ENCODE results near the gene S1PR4.
"Not testable (repeated sequence)": the region's sequence is repeated elsewhere in the genome, so short reads cannot be mapped to it uniquely, and the experiment has no call there.

S1PR4 gene

DNA sequence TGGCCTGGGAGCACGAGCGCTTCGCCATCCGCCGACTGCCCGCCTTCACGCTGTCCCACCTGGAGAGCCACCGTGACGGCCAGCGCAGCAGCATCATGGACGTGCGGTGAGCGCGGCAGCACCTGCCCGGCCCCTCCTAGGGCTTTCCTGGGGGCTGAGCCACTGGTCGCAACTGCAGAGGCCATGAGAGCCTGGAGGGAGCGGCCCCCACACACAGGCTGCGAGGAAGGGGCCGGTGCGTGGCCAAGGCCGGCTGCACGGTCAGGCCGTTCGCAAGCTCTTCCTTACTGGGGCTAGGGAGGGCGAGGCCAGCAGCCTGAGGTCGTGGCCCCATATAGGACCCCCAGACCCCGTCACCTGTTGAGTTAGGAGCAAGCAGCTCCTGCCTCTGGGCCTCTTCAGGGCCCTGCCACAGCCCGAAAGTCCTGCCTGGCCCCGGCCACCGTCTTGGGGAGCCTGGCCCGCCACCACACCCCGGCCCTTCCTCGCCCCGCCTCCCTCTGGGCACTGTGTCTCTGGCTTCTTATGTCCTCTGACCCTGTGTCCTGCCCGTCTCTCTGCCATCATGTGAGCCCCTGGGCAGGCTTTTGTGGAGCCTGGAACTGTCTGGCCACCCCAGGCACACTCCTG, 26.2 kb downstream of the S1PR4 start:
- Histone ChIP-seq H3K4me3 (ENCODE audit: low read length) (no peak overlapping the region), H3K27ac (ENCODE audit: low read length) (no peak overlapping the region), H3K27me3 (ENCODE audit: insufficient read depth, low read length) (no peaks in the 10 kb centered on the region), H3K9me3 (ENCODE audit: insufficient read depth, low read depth, low read length) (no peaks in the 10 kb centered on the region), H3K4me1 (ENCODE audit: insufficient read depth, low read length) (no peaks in the 10 kb centered on the region), H3K9ac (ENCODE audit: low read depth, low read length) (no peak overlapping the region), H3K36me3 (ENCODE audit: insufficient read depth, low read depth, low read length) (peaks cover 25% of the 10 kb centered on the region)

DNA sequence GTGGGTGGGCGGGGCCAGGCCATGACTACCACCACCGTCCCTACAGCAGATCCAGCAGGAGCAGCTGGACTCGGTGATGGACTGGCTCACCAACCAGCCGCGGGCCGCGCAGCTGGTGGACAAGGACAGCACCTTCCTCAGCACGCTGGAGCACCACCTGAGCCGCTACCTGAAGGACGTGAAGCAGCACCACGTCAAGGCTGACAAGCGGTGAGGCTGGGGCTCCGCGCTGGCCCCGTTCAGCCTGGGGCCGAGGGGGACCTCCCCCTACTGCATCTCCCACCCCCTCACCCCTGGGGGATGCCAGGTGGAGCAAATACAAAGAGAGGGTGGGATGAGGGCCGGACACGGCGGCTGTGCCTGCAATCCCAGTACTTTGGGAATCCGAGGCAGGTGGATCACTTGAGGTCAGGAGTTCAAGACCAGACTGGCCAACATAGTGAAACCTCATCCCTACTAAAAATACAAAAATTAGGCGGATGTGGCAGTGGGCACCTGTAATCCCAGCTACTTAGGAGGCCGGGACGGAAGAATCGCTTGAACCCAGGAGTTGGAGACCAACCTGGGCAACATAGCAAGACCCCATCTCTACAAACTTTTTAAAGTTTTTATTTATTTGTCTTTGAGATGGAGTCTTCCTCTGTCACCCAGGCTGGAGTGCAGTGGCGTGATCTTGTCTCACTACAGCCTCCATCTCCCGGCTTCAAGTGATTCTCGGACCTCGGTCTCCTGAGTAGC, 27.8 kb downstream of the S1PR4 start:
- Histone ChIP-seq H3K4me3 (ENCODE audit: low read length) (no peak overlapping the region), H3K36me3 (ENCODE audit: insufficient read depth, low read depth, low read length) (peaks cover 20% of the 10 kb centered on the region), H3K9ac (ENCODE audit: low read depth, low read length) (no peak overlapping the region), H3K27me3 (ENCODE audit: insufficient read depth, low read length) (no peaks in the 10 kb centered on the region), H3K27ac (ENCODE audit: low read length) (no peak overlapping the region), H3K4me1 (ENCODE audit: insufficient read depth, low read length) (peaks cover 3% of the 10 kb centered on the region; the same call in 1 of the 2 replicates), H3K9me3 (ENCODE audit: insufficient read depth, low read depth, low read length) (no peaks in the 10 kb centered on the region)

DNA sequence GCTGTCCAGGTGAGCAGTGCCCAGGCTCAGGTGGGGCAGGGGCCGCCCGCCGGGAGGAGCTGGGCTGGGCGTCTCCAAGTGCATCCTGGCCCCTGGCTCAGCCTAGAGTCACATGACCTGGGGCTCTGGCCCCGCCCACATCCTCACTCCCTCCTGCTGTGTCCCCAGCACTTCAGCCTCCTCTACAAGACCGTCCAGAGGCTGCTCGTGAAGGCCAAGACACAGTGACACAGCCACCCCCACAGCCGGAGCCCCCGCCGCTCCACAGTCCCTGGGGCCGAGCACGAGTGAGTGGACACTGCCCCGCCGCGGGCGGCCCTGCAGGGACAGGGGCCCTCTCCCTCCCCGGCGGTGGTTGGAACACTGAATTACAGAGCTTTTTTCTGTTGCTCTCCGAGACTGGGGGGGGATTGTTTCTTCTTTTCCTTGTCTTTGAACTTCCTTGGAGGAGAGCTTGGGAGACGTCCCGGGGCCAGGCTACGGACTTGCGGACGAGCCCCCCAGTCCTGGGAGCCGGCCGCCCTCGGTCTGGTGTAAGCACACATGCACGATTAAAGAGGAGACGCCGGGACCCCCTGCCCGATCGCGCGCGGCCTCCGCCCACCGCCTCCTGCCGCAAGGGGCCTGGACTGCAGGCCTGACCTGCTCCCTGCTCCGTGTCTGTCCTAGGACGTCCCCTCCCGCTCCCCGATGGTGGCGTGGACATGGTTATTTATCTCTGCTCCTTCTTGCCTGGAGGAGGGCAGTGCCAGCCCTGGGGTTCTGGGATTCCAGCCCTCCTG, 29.1 kb downstream of the S1PR4 start:
- peaks cover 3% of the 10 kb centered on the region; the same call in 1 of the 2 replicates for H3K4me1 ChIP-seq (ENCODE audit: insufficient read depth, low read length)
- no peak overlapping the region for H3K4me3 ChIP-seq (ENCODE audit: low read length)
- peaks cover 15% of the 10 kb centered on the region for H3K36me3 ChIP-seq (ENCODE audit: insufficient read depth, low read depth, low read length)
- H3K27me3 ChIP-seq (ENCODE audit: insufficient read depth, low read length) = no peaks in the 10 kb centered on the region
- no peak overlapping the region for H3K9ac ChIP-seq (ENCODE audit: low read depth, low read length)
- H3K9me3 ChIP-seq (ENCODE audit: insufficient read depth, low read depth, low read length) = no peaks in the 10 kb centered on the region
- H3K27ac ChIP-seq (ENCODE audit: low read length) = no peak overlapping the region

DNA sequence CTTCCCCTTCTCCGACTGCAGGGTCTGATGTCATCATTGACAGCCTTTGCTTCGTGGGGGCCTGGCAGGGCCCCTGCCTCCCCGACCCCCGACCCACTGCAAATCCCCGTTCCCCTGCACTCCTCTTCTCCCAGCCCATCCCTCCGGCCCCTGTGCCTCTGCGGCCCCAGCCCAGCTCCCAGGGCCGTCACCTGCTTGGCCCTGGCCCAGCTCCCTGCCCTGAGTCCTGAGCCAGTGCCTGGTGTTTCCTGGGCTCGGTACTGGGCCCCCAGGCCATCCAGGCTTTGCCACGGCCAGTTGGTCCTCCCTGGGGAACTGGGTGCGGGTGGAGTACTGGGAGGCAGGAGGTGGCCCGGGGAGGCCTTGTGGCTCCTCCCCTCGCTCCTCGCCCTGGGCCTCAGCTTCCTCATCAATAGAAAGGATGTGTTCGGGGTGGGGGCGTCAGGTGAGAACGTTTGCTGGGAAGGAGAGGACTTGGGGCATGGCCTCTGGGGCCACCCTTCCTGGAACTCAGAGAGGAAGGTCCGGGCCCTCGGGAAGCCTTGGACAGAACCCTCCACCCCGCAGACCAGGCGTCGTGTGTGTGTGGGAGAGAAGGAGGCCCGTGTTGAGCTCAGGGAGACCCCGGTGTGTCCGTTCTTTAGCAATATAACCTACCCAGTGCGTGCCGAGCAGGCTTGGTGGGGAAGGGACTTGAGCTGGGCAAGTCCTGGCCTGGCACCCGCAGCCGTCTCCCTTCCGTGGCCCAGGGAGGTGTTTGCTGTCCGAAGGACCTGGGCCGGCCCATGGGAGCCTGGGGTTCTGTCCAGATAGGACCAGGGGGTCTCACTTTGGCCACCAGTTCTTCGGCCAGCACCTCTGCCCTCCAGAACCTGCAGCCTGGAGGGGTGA, 30.0 kb downstream of the S1PR4 start:
- Histone ChIP-seq H3K4me3 (ENCODE audit: low read length) (no peak overlapping the region), H3K27ac (ENCODE audit: low read length) (no peak overlapping the region), H3K9ac (ENCODE audit: low read depth, low read length) (no peak overlapping the region), H3K9me3 (ENCODE audit: insufficient read depth, low read depth, low read length) (no peaks in the 10 kb centered on the region), H3K36me3 (ENCODE audit: insufficient read depth, low read depth, low read length) (peaks cover 15% of the 10 kb centered on the region), H3K27me3 (ENCODE audit: insufficient read depth, low read length) (no peaks in the 10 kb centered on the region), H3K4me1 (ENCODE audit: insufficient read depth, low read length) (peaks cover 3% of the 10 kb centered on the region; the same call in 1 of the 2 replicates)

DNA sequence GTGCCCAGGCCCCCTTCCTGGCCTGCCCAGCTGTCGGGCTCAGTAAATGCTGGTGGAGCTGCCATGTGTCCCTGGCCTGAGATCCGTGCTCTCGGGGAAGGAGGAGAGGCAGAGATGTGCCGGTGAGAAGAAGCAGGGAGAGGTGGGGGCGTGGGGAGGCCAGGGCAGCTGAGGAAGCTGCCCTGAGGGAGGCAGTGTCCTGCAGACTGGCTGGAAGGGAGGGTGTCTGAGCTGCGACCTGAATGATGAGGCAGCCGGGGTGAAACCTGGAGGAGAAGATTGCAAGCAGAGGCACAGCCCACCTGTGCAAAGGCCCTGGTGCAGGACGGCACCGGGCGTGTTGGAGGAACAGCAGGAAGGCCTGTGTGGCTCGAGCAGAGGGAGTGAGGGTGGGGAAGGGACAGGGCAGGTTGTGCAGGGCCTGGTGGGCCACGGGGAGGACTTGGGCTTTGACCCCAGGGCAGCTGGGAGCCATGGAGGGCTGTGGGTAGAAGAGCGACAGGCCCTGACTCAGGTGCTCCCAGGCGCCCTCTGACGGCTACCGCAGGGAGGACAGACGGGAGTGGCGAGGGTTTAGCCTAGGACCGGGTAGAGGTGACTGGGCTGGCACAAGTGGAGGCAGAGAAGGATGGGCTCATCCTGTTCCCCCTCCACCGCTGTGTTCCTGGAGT, 31.9 kb downstream of the S1PR4 start:
- Histone ChIP-seq H3K4me3 (ENCODE audit: low read length) (peak overlapping the region; percentile 52; the same call in 1 of the 2 replicates), H3K4me1 (ENCODE audit: insufficient read depth, low read length) (peaks cover 3% of the 10 kb centered on the region; the same call in 1 of the 2 replicates), H3K36me3 (ENCODE audit: insufficient read depth, low read depth, low read length) (peaks cover 15% of the 10 kb centered on the region), H3K27me3 (ENCODE audit: insufficient read depth, low read length) (no peaks in the 10 kb centered on the region), H3K27ac (ENCODE audit: low read length) (no peak overlapping the region), H3K9me3 (ENCODE audit: insufficient read depth, low read depth, low read length) (no peaks in the 10 kb centered on the region), H3K9ac (ENCODE audit: low read depth, low read length) (peak overlapping the region; percentile 65; the same call in 1 of the 2 replicates)

DNA sequence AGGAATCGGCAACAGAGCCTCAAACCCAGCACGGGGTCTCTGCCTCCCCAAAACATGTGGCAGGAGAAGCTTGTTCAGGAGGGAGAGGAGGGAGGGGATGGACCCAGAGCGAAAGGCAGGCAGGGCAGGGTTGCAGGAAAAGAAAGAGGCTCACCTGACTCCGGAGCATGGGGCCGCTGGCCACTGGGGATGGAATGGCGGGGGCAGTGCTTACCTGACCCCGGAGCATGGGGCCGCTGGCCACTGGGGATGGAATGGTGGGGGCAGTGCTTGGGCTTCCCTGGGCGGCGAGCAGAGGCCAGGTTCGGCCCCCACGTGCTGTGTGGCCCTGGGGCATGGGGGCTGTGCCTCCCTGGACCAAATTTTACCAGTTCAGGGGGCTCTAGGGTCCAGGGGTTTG, 32.6 kb downstream of the S1PR4 start:
- Histone ChIP-seq H3K9ac (ENCODE audit: low read depth, low read length) (peak overlapping the region; percentile 65; the same call in 1 of the 2 replicates), H3K27ac (ENCODE audit: low read length) (no peak overlapping the region), H3K27me3 (ENCODE audit: insufficient read depth, low read length) (no peaks in the 10 kb centered on the region), H3K9me3 (ENCODE audit: insufficient read depth, low read depth, low read length) (no peaks in the 10 kb centered on the region), H3K36me3 (ENCODE audit: insufficient read depth, low read depth, low read length) (peaks cover 15% of the 10 kb centered on the region), H3K4me1 (ENCODE audit: insufficient read depth, low read length) (peaks cover 3% of the 10 kb centered on the region; the same call in 1 of the 2 replicates), H3K4me3 (ENCODE audit: low read length) (peak overlapping the region; percentile 52; the same call in 1 of the 2 replicates)

DNA sequence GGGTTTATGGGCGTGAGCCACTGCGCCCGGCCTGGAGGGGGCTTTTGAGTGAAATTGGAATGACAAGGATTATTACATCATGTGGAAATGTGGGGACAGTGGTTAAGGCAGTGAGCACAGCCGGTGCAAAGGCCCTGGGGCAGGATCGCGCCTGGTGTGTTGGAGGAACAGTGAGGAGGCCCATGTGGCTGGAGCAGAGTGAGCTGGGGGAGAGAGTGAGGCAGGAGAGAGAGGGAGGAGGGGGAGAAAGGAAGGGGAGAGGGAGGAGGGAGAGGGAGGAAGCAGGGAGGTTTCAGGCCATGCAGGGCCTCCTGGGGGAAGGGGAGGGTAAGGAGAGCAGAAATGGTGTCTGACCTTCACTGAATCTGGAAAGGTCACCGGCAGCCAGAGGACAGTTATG, 34.6 kb downstream of the S1PR4 start:
- Histone ChIP-seq H3K36me3 (ENCODE audit: insufficient read depth, low read depth, low read length) (no peaks in the 10 kb centered on the region; the same call in 1 of the 2 replicates), H3K27me3 (ENCODE audit: insufficient read depth, low read length) (no peaks in the 10 kb centered on the region), H3K27ac (ENCODE audit: low read length) (no peak overlapping the region), H3K9me3 (ENCODE audit: insufficient read depth, low read depth, low read length) (no peaks in the 10 kb centered on the region), H3K9ac (ENCODE audit: low read depth, low read length) (no peak overlapping the region), H3K4me3 (ENCODE audit: low read length) (no peak overlapping the region), H3K4me1 (ENCODE audit: insufficient read depth, low read length) (peaks cover 3% of the 10 kb centered on the region; the same call in 1 of the 2 replicates)

DNA sequence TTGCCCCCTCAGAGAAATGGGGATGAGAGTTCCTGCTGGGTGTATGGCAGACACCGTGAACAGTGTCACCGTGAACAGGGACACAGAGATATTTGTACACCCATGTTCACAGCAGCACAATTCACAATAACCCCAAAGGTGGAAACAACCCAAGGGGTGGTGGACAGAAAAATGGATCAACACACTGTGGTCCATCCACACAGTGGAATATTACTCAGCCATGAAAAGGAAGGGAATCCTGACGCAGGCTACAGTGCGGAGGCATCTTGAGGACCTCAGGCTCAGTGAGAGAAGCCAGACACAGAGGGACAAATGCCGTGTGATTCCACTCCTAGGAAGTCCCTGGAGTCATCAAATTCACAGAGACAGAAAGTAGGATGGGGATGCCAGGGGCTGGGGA, 38.3 kb downstream of the S1PR4 start:
- Histone ChIP-seq H3K9ac (ENCODE audit: low read depth, low read length) (no peak overlapping the region), H3K27ac (ENCODE audit: low read length) (no peak overlapping the region), H3K9me3 (ENCODE audit: insufficient read depth, low read depth, low read length) (no peaks in the 10 kb centered on the region), H3K27me3 (ENCODE audit: insufficient read depth, low read length) (no peaks in the 10 kb centered on the region), H3K4me1 (ENCODE audit: insufficient read depth, low read length) (no peaks in the 10 kb centered on the region), H3K4me3 (ENCODE audit: low read length) (no peak overlapping the region), H3K36me3 (ENCODE audit: insufficient read depth, low read depth, low read length) (no peaks in the 10 kb centered on the region)

DNA sequence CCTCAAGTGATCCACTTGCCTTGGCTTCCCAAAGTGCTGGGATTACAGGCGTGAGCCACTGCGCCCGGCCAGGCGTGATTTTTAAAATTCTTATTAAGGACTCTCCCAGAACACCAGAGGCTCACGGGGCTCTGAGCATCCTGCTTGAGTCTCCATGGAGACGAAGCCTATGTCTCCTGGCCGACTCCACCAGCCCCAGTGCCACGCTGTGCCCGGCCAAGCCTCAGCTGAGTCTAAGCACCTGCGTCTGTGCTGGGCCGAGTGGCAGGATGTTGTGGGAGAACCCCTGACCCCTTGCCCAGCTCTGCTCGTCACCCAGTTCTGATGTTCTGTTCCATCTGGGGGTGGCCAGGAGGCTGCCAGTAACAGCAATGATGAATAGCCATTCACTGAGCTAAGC, 42.0 kb downstream of the S1PR4 start:
- no peak overlapping the region for H3K9ac ChIP-seq (ENCODE audit: low read depth, low read length)
- no peaks in the 10 kb centered on the region for H3K36me3 ChIP-seq (ENCODE audit: insufficient read depth, low read depth, low read length)
- no peak overlapping the region for H3K27ac ChIP-seq (ENCODE audit: low read length)
- H3K27me3 ChIP-seq (ENCODE audit: insufficient read depth, low read length) = peaks cover under 1% of the 10 kb centered on the region
- no peak overlapping the region for H3K4me3 ChIP-seq (ENCODE audit: low read length)
- no peaks in the 10 kb centered on the region for H3K9me3 ChIP-seq (ENCODE audit: insufficient read depth, low read depth, low read length)
- no peaks in the 10 kb centered on the region for H3K4me1 ChIP-seq (ENCODE audit: insufficient read depth, low read length)

DNA sequence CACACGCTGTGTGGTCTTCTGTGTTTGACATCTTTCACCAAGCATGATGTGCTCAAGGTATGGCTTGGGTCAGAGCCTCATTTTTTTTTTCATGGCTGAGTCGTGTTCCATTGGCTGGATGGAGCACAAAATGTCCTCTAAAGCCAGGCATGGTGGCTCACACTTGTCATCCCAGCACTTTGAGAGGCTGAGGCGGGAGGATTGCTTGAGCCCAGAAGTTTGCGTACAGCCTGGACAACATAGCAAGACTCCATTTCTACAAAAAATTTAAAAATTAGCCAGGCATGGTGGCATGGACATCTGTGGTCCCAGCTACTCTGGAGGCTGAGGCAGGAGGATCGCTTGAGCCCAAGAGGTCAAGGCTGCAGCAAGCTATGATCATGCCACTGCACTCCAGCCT, 43.0 kb downstream of the S1PR4 start:
- H3K4me3 ChIP-seq (ENCODE audit: low read length); H3K27ac ChIP-seq (ENCODE audit: low read length); H3K36me3 ChIP-seq (ENCODE audit: insufficient read depth, low read depth, low read length); H3K9ac ChIP-seq (ENCODE audit: low read depth, low read length); H3K27me3 ChIP-seq (ENCODE audit: insufficient read depth, low read length); H3K9me3 ChIP-seq (ENCODE audit: insufficient read depth, low read depth, low read length); H3K4me1 ChIP-seq (ENCODE audit: insufficient read depth, low read length): not testable (repeated sequence)
